ENCODE results near the gene GUCA1C. TPM values are rescaled to one million over a fixed set of nuclear protein-coding genes. Genes with fewer than 3 reads are reported as not detected.

GUCA1C gene
- polyA plus RNA-seq, 1 donor (not counting 4 experiments of a cell fraction or from before 2014, with no cell fraction given) = 0.26 TPM

- Histone ChIP-seq H3K4me3 (ENCODE audit: control insufficient read depth in 2 of 3, extremely low read depth in 1 of 3, insufficient read depth in 2 of 3, low read depth in 1 of 3, low read length in 3 of 3) (no peak overlapping the region), H3K27ac (ENCODE audit: control insufficient read depth, insufficient read depth, low read length) (no peak overlapping the region), H3K9me1 (ENCODE audit: control insufficient read depth, extremely low read depth, insufficient read depth, low read length) (no peaks in the 10 kb centered on the region), H4K20me1 (ENCODE audit: control insufficient read depth, extremely low read depth, insufficient read depth, low read length) (no peaks in the 10 kb centered on the region), H3K79me2 (ENCODE audit: control insufficient read depth, insufficient read depth, low read length) (no peaks in the 10 kb centered on the region), H3K9me3 (ENCODE audit: control insufficient read depth, low read depth, low read length) (no peaks in the 10 kb centered on the region), H3K4me1 (ENCODE audit: control insufficient read depth, extremely low read depth, insufficient read depth, low read length) (peaks cover 23% of the 10 kb centered on the region), H3K27me3 (ENCODE audit: control insufficient read depth, extremely low read depth, insufficient read depth, low read length) (no peaks in the 10 kb centered on the region), H3K36me3 (ENCODE audit: control insufficient read depth in 2 of 2, extremely low read depth in 1 of 2, insufficient read depth in 2 of 2, low read length in 2 of 2) (no peaks in the 10 kb centered on the region), H3K9ac (ENCODE audit: control insufficient read depth, extremely low read depth, insufficient read depth, low read length) (no peak overlapping the region), H2AFZ (ENCODE audit: control insufficient read depth, low read length) (no peak overlapping the region), H3K4me2 (ENCODE audit: control insufficient read depth, extremely low read depth, insufficient read depth, low read depth, low read length) (no peak overlapping the region)
- DNase-seq (ENCODE audit: low read depth, low spot score) = no peak
- dilution Hi-C loops (cut with MboI; ENCODE audit: extremely low pct_ligation_motif_present, low sequenced_read_pairs) = no loop called here
- FAIRE-seq = no peak
- no peak for TF ChIP-seq CTCF (optimal IDR thresholded peaks at IDR 0.05 in 1 of 3, IDR thresholded peaks at IDR 0.05 in 1 of 3, conservative IDR thresholded peaks at IDR 0.05 in 1 of 3; ENCODE audit: extremely low read depth in 1 of 3, insufficient read depth in 2 of 3, low read length in 3 of 3)
- TF ChIP-seq EZH2 (IDR thresholded peaks at IDR 0.05; ENCODE audit: low read length) = no peak
Observed at GRCh38 chr3:108947855-108948254, 5.8 kb downstream of the GUCA1C start.

- Histone ChIP-seq H3K9me1 (ENCODE audit: control insufficient read depth, extremely low read depth, insufficient read depth, low read length) (no peaks in the 10 kb centered on the region), H3K4me3 (ENCODE audit: control insufficient read depth in 2 of 3, extremely low read depth in 1 of 3, insufficient read depth in 2 of 3, low read depth in 1 of 3, low read length in 3 of 3) (no peak overlapping the region), H3K4me1 (ENCODE audit: control insufficient read depth, extremely low read depth, insufficient read depth, low read length) (peaks cover 12% of the 10 kb centered on the region), H4K20me1 (ENCODE audit: control insufficient read depth, extremely low read depth, insufficient read depth, low read length) (no peaks in the 10 kb centered on the region), H3K9me3 (ENCODE audit: control insufficient read depth, low read depth, low read length) (no peaks in the 10 kb centered on the region), H3K79me2 (ENCODE audit: control insufficient read depth, insufficient read depth, low read length) (no peaks in the 10 kb centered on the region), H3K9ac (ENCODE audit: control insufficient read depth, extremely low read depth, insufficient read depth, low read length) (no peak overlapping the region), H3K27ac (ENCODE audit: control insufficient read depth, insufficient read depth, low read length) (peak overlapping the region; percentile 47), H2AFZ (ENCODE audit: control insufficient read depth, low read length) (no peak overlapping the region), H3K4me2 (ENCODE audit: control insufficient read depth, extremely low read depth, insufficient read depth, low read depth, low read length) (peak overlapping the region; percentile 22), H3K27me3 (ENCODE audit: control insufficient read depth, extremely low read depth, insufficient read depth, low read length) (no peaks in the 10 kb centered on the region), H3K36me3 (ENCODE audit: control insufficient read depth in 2 of 2, extremely low read depth in 1 of 2, insufficient read depth in 2 of 2, low read length in 2 of 2) (no peaks in the 10 kb centered on the region)
- TF ChIP-seq EZH2 (IDR thresholded peaks at IDR 0.05; ENCODE audit: low read length) (no peak), CTCF (optimal IDR thresholded peaks at IDR 0.05 in 1 of 3, IDR thresholded peaks at IDR 0.05 in 1 of 3, conservative IDR thresholded peaks at IDR 0.05 in 1 of 3; ENCODE audit: extremely low read depth in 1 of 3, insufficient read depth in 2 of 3, low read length in 3 of 3) (no peak)
- dilution Hi-C loops (cut with MboI; ENCODE audit: extremely low pct_ligation_motif_present, low sequenced_read_pairs) = no loop called here
- FAIRE-seq = peak; percentile 72
- peak; percentile 44 for DNase-seq (ENCODE audit: low read depth, low spot score)
Observed at GRCh38 chr3:108946292-108947285, 7.1 kb downstream of the GUCA1C start.
